DND-41 (cell line): ENCODE data around the gene PIN4.
"Not testable (repeated sequence)": the region's sequence is repeated elsewhere in the genome, so short reads cannot be mapped to it uniquely, and the experiment has no call there.

Experiments used
- ATAC-seq: fragments of 200-7000 bp; cut with Tn5 transposase; 3 replicates; pipeline ENCODE4 v1.9.1; 2021; ENCODE audit warnings: low read depth; ENCODE audit not compliant: insufficient read depth
- DNase-seq: peaks from one replicate; pipeline ENCODE4 v3.0.0-alpha.2; 2020
- H2AFZ ChIP-seq: 2 replicates; pipeline ENCODE4 v1.6.0; 2012; ENCODE audit warnings: low read depth, low read length
- H3K27ac ChIP-seq: 2 replicates; pipeline ENCODE4 v1.5.1; 2012; ENCODE audit warnings: low read length, inconsistent platforms
- H3K27me3 ChIP-seq: fragments of 200-600 bp; sonication (generic); 2 replicates; pipeline ENCODE4 v1.6.0; 2012; ENCODE audit warnings: low read length, mild to moderate bottlenecking, inconsistent platforms; ENCODE audit not compliant: insufficient read depth, poor library complexity
- H3K36me3 ChIP-seq: 2 replicates; pipeline ENCODE4 v1.5.1; 2012; ENCODE audit warnings: low read length, inconsistent platforms; ENCODE audit not compliant: insufficient read depth
- H3K4me1 ChIP-seq: 2 replicates; pipeline ENCODE4 v1.5.1; 2012; ENCODE audit warnings: mild to moderate bottlenecking, low read length; ENCODE audit not compliant: insufficient read depth
- H3K4me2 ChIP-seq: 2 replicates; pipeline ENCODE4 v1.6.0; 2012; ENCODE audit warnings: mild to moderate bottlenecking, moderate library complexity, low read length, inconsistent platforms; ENCODE audit not compliant: insufficient read depth
- H3K4me3 ChIP-seq, 2 experiments: fragments of 200-600 bp in 1 of 2; shearing (Covaris generic) in 1 of 2; 2 replicates each; pipeline ENCODE4 v1.5.1; 2012 to 2016; ENCODE audit warnings: inconsistent platforms in 2 of 2, low read length in 2 of 2, mild to moderate bottlenecking in 2 of 2, low read depth in 1 of 2, moderate library complexity in 1 of 2
- H3K79me2 ChIP-seq: 2 replicates; pipeline ENCODE4 v1.6.0; 2012; ENCODE audit warnings: low read length, inconsistent platforms; ENCODE audit not compliant: insufficient read depth
- H3K9ac ChIP-seq: 2 replicates; pipeline ENCODE4 v1.6.0; 2012; ENCODE audit warnings: low read depth, mild to moderate bottlenecking, inconsistent platforms, low read length, moderate library complexity
- H3K9me3 ChIP-seq: 2 replicates; pipeline ENCODE4 v1.5.1; 2012; ENCODE audit warnings: low read length, moderate library complexity, mild to moderate bottlenecking, inconsistent platforms; ENCODE audit not compliant: insufficient read depth, severe bottlenecking
- H4K20me1 ChIP-seq: 2 replicates; pipeline ENCODE4 v1.6.0; 2012; ENCODE audit warnings: low read length; ENCODE audit not compliant: insufficient read depth
- CTCF ChIP-seq: IDR thresholded peaks from 2 replicates; pipeline ENCODE4 v1.5.1; 2012; ENCODE audit warnings: borderline replicate concordance, low read length, moderate library complexity, mild to moderate bottlenecking; ENCODE audit not compliant: poor library complexity, severe bottlenecking; ENCODE audit errors: extremely low read depth
- EZH2 ChIP-seq: IDR thresholded peaks from 3 replicates; pipeline ENCODE4 v1.6.1; 2012; ENCODE audit warnings: borderline replicate concordance, low read depth, mild to moderate bottlenecking, moderate library complexity, low read length, inconsistent platforms; ENCODE audit not compliant: severe bottlenecking

Gene PIN4

GRCh38 chrX:72207366-72207765 is 25.8 kb downstream of the PIN4 start:
- peaks cover 65% of the 10 kb centered on the region for H3K79me2 ChIP-seq
- DNase-seq (no peak), ATAC-seq (no peak)
- no peaks in the 10 kb centered on the region for H3K9me3 ChIP-seq
- no peaks in the 10 kb centered on the region for H3K27me3 ChIP-seq
- TF ChIP-seq CTCF (no peak), EZH2 (no peak)
- H3K36me3 ChIP-seq, result peaks cover 49% of the 10 kb centered on the region
- peaks cover 9% of the 10 kb centered on the region; the same call in 1 of the 2 replicates for H4K20me1 ChIP-seq
- no peak overlapping the region for H3K27ac ChIP-seq
- H3K4me2 ChIP-seq, result no peak overlapping the region
- no peak overlapping the region for H3K4me3 ChIP-seq
- no peaks in the 10 kb centered on the region for H3K4me1 ChIP-seq
- no peak overlapping the region for H2AFZ ChIP-seq
- H3K9ac ChIP-seq, result no peak overlapping the region

- H2AFZ ChIP-seq, result no peak overlapping the region
- no peak for ATAC-seq
- peaks cover 9% of the 10 kb centered on the region; the same call in 1 of the 2 replicates for H4K20me1 ChIP-seq
- H3K79me2 ChIP-seq, result peaks cover 65% of the 10 kb centered on the region
- H3K27me3 ChIP-seq, result no peaks in the 10 kb centered on the region
- H3K4me1 ChIP-seq, result no peaks in the 10 kb centered on the region
- peaks cover 51% of the 10 kb centered on the region for H3K36me3 ChIP-seq
- no peak overlapping the region for H3K27ac ChIP-seq
- no peak for DNase-seq
- H3K9me3 ChIP-seq, result no peaks in the 10 kb centered on the region
- H3K4me3 ChIP-seq, result no peak overlapping the region
- TF ChIP-seq EZH2 (no peak), CTCF (no peak)
- no peak overlapping the region for H3K4me2 ChIP-seq
- no peak overlapping the region for H3K9ac ChIP-seq
Observed at GRCh38 chrX:72208126-72208800, 26.7 kb downstream of the PIN4 start.

- H3K4me3 ChIP-seq, result no peak overlapping the region
- no peaks in the 10 kb centered on the region for H3K27me3 ChIP-seq
- no peaks in the 10 kb centered on the region for H3K9me3 ChIP-seq
- DNase-seq (no peak), ATAC-seq (no peak)
- H3K79me2 ChIP-seq, result peaks cover 62% of the 10 kb centered on the region
- no peak overlapping the region for H3K27ac ChIP-seq
- peaks cover 3% of the 10 kb centered on the region; the same call in 1 of the 2 replicates for H3K36me3 ChIP-seq
- no peaks in the 10 kb centered on the region for H3K4me1 ChIP-seq
- H2AFZ ChIP-seq, result no peak overlapping the region
- no peak overlapping the region for H3K9ac ChIP-seq
- H4K20me1 ChIP-seq, result peaks cover 7% of the 10 kb centered on the region
- no peak overlapping the region for H3K4me2 ChIP-seq
- TF ChIP-seq CTCF (no peak), EZH2 (no peak)
Observed at GRCh38 chrX:72216973-72217372, 35.4 kb downstream of the PIN4 start.

GRCh38 chrX:72220375-72220774 is 38.8 kb downstream of the PIN4 start:
- H3K4me2 ChIP-seq, H4K20me1 ChIP-seq, DNase-seq, H3K9me3 ChIP-seq, ATAC-seq, H3K4me1 ChIP-seq, H3K4me3 ChIP-seq, H3K36me3 ChIP-seq, H3K27me3 ChIP-seq, H3K27ac ChIP-seq, H2AFZ ChIP-seq, H3K9ac ChIP-seq: not testable (repeated sequence)
- peaks cover 64% of the 10 kb centered on the region for H3K79me2 ChIP-seq
